ENCODE measurements around the gene BICDL1. TPM values are rescaled to one million over a fixed set of nuclear protein-coding genes. Genes with fewer than 3 reads are reported as not detected.
"Not testable (repeated sequence)": the region's sequence is repeated elsewhere in the genome, so short reads cannot be mapped to it uniquely, and the experiment has no call there.

BICDL1 gene
- total RNA-seq, 1 donor from 2014 or later: 0.30 TPM

DNA sequence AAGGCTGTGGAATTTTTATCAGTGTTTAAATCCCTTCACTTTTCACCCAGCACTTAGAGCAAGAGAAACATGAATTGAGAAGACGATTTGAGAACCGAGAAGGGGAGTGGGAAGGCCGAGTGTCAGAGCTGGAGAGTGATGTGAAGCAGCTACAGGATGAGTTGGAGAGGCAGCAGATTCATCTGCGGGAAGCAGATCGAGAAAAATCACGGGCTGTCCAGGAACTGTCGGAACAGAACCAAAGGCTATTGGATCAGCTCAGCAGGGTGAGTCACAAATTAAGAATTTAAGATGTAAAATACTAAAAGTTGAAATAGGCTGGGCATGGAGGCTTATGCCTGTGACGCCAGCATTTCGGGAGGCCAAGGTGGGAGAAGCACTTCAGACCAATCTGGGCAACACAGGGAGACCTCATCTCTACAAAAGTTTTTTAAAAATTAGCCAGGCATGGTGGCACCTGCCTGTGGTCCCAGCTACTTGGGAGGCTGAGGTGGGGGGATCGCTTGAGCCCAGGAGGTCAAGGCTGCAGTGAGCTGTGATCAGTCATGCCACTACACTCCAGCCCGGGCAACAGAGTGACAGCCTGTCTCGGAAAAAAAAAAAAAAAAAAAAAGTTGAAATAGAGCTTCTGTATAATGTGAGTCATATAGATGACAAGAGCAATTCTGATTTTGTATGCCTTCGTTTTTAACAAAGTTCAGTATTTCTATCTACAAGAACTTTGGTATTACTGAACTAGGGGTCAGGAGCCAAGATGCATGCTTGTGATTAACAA is 9.6 kb downstream of the BICDL1 start:
- intact Hi-C loops (cut with DNase I): no loop called here
- no peak for DNase-seq (ENCODE audit: low spot score)

DNA sequence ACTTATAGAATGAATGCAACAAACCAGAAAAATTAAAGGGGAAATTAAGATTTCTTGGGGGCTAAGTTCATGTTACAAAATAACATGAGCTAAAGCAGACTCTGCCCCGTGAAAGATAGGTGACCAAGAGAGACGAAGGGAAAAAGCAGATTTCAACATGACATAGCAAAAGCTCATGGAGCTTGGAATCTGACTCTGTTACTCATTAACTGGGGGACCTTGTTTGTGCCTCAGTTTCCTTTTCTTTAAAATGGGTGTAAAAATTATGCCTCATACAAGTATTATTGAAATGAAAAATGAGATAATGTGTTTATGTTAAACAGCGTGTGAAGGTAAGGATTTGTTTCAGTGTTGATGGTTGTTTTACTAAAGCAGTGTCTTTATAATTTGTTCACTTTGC is 11.5 kb downstream of the BICDL1 start:
- no peak for DNase-seq (ENCODE audit: low spot score)
- intact Hi-C loops (cut with DNase I): no loop called here

DNA sequence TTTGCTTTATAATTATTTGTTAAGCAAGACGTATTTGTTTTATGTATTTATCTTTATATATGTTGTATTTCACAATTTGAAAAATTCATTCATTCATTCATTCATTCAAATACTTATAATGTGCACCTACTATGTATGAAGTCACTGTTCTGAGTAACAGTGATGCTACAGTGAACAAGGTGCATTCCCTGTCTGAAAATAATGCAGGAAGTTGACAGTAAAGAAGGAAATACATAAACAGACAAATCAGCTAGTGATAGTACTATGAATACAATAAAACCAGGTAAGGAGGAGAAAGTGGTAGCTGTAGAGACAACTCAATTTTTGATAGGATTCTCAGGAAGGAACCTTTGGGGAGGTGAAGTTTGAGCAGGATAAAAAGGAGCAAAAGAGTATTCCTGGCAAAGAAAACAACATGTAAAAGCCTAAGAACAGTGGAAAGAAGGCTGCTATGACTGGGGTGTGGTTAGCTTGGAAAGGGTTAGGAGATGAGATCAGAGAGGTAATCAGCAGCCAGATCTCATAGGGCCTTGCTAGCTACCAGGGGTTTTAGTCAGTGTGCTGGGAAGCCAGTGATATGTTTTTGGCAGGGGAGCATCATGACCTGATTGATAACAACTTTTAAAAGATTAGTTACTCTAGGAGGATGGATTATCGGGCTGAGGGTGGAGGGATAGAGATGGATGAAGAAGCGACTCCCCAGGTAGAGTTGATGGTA is 17.4 kb downstream of the BICDL1 start:
- no peak for DNase-seq (ENCODE audit: low spot score)
- intact Hi-C loops (cut with DNase I): no loop called here

DNA sequence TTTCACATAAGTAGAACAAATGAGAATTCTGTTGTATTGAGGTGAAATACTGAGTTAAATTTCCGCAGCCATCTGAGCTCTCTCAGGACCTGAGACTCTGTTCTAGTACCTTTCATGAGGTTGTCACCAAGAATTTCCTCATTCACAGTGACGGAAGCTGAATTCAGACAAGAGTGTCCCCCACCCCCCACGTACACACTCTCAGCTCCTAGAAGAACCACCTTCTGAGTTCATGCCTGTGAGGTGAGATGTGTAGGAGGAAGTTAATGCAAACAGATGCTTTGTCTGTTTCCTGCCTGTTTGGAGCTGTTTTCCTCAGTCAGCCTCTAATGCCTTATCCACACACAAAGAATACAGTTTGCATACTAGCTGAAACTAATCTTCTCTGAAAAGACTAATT is 18.2 kb downstream of the BICDL1 start:
- DNase-seq (ENCODE audit: low spot score): no peak
- intact Hi-C loops (cut with DNase I): no loop called here

DNA sequence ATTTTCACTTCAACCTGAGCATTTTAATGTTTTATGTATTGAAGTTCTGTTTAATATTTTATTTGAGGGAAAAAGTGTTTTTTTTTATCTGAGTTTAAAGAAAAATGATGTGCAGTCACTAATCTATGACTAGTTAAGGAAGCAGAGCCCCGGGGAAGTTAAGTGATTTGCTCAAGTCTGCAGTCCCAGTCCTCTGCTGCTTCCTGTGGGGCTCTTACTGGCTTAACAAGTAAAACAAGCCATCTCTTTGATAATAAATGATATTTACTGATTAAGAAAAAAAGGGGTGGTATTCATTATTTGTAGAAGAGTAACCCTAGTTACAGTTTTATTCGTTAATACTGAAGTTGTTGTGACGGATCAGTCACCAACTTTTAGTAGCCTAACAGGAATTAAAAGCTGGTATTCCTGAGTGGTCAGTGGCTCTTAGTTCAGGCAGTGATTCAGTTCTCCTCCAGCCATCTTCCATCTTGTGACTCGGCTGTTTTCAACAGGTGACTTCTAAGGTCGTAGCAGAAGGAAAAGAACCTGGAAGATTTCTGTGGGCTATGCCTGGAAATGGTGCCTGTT is 21.7 kb downstream of the BICDL1 start:
- DNase-seq (ENCODE audit: low spot score): no peak
- intact Hi-C loops (cut with DNase I): no loop called here

DNA sequence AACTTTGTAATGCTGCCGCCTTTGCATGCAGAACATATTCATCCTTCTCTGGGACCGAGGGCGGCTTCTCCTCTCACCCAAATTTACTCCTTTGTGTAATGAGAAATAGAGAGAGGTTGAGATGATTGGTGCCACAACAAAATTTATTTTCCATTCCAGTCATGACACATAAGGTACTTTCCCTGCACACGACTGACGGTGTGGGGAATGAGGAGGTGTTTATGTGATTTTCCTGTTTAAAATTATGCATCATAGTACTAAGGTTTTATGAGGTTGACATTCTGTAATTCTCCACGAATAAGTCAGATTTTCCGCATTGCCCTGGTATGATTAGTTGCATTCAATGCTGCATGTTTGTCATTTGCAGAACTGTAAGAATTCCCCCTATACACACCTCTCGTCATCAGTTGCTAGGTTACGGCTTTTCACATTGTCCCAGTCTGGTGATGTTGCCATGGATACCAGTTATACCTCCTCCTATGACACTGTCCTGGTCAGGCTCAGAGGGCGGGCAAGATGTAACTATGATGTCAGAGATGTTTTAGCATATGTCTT is 23.1 kb downstream of the BICDL1 start:
- intact Hi-C loops (cut with DNase I): no loop called here

DNA sequence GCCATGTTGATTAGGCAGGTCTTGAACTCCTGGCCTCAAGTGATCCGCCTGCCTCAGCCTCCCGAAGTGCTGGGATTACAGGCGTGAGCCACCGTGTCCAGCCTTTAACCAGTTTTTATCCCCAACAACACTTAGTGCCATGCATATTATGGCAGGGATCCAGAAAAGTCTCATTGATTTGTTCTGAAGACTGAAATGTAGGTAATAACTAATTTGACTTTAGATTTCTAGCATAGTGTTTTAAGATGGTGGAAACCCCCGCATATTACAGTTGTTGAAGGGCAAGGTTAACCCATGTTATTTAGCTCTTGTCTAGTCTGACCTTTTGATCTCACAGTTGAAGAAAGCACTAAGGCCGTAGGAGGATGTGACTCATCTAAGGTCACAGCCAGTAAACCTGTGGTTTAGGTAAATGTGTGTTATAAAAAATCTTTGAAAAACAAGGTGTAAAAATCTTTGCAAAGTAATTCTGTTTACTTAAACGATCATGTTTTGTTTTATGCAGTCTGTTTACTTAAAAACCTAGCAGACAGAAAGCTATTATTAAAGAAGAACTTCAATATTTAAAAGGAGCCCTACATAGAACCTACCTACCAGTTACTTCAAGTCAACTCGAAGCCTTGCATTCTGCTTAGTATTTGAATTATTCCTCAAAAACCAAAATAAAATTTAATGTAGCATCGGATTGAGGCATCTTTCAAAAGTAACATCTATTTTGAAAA is 24.8 kb downstream of the BICDL1 start:
- intact Hi-C loops (cut with DNase I): no loop called here
- DNase-seq (ENCODE audit: low spot score): no peak

More for the DNA sequence above, 23.1 kb downstream of the BICDL1 start:
- DNase-seq (ENCODE audit: low spot score): no peak

DNA sequence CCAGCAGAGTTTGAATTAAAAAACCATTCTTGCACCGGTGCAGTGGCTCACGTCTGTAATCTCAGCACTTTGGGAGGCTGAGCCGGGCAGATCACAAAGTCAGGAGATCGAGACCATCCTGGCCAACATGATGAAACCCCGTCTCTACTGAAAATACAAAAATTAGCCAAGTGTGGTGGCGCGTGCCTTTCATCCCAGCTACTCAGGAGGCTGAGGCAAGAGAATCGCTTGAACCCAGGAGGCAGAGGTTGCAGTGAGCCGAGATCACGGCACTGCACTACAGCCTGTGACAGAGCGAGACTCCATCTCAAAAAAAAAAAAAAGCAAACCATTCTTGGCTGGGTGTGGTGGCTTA is 25.3 kb downstream of the BICDL1 start:
- intact Hi-C loops (cut with DNase I); DNase-seq (ENCODE audit: low spot score): not testable (repeated sequence)

DNA sequence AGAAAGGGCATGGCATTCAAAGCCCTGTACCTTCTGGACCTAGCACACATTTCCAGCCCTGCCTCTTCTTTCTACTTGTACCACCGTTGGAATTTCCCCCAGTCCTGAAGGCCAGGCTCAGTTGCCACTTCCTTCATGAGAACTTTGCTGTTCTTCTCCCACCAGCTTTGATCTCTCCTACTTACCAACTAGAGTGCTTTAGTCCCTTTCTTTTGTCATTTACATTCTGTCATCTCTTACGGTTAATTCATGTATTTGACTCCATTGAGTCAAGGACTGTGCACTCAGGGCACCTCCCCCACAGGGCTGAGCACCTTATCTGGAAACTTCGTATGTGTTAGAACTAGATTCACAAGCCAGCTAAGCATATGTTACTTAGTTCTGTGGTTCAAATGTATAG is 26.3 kb downstream of the BICDL1 start:
- intact Hi-C loops (cut with DNase I): no loop called here
- no peak for DNase-seq (ENCODE audit: low spot score)

DNA sequence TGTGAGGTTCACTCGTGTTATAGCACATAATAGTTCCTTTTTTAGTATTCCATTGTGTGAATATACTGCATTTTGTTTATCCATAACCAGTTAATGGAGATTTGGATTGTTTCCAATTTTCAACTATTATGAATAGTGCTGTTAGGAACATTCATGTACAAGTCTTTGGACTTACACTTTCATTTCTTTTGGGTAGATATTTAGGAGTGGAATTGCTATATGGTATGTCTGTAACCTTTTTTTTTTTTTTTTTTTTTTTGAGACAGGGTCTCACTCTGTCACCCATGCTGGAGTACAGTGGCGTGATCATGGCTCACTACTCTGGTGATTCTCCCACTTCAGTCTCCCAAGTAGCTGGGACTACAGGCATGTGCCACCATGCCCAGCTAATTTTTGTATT is 27.2 kb downstream of the BICDL1 start:
- DNase-seq (ENCODE audit: low spot score); intact Hi-C loops (cut with DNase I): not testable (repeated sequence)

DNA sequence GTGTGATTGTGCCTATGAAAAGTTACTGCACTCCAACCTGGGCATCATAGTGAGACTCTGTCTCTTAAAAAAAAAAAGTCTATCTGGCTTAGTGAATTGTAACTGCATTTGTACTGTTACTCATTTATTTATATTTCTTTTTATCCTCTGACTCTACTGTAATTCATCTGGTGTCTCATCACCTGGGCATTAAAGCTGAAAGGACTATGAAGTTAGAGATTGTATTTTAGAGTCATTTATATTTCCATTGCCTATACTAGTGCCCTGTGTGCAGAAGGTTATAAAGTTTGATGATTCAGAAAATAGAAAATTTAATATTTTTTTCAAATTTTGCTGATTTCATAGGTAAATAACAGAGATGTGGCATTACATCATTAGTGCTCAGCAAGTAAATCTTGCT is 30.2 kb downstream of the BICDL1 start:
- intact Hi-C loops (cut with DNase I): no loop called here
- no peak for DNase-seq (ENCODE audit: low spot score)

DNA sequence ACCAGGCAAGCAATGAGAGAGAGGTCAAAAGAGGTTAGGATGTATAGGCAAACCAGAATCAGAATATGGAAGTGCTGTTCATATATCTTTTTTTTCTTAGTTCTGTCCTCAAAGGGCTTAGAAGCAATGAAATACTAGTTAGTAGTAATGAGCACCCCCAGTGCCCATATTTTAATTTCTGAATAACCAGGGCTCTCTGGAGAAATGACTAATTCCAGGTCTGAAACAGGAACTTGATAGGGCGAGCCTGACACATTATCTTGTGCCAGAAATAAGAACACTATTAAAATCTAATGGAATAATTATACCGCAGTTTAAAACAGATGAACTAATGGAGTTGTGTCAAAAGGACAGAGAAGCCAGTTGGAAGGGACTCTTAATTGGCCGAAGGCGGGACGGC is 30.9 kb downstream of the BICDL1 start:
- DNase-seq (ENCODE audit: low spot score): no peak
- intact Hi-C loops (cut with DNase I): no loop called here

DNA sequence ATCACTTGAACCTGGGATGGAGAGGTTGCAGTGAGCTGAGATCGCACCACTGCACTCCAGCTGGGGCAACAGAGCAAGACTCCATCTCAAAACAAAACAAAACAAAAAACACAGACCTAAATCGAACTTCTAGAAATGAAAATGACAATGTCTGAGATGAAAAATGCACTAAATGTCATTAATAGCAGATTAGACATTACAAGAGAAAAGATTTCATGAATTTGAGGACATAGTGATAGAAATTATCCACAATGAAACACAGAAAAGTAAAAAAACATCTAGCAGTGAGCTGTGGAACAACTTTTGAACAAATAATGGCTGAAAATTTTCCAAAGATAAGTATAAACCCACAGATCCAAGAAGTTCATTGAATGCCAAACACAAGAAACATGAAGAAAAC is 35.2 kb downstream of the BICDL1 start:
- no peak for DNase-seq (ENCODE audit: low spot score)
- intact Hi-C loops (cut with DNase I): no loop called here

DNA sequence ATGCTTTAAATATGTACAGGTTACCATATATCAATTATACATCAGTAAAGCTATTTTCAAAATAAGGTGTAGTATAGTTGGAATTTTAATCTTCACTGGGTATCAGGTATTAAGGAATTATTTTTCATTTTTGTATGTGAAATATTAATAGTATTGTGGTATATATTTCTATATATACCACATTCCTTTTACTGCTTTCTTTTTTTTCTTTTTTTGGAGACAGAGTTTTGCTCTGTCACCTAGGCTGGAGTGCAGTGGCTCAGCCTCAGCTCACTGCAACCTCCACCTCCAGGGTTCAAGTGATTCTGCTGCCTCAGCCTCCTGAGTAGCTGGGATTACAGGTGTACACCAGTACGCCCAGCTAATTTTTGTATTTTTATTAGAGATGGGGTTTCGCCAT is 36.6 kb downstream of the BICDL1 start:
- no peak for DNase-seq (ENCODE audit: low spot score)
- intact Hi-C loops (cut with DNase I): no loop called here

DNA sequence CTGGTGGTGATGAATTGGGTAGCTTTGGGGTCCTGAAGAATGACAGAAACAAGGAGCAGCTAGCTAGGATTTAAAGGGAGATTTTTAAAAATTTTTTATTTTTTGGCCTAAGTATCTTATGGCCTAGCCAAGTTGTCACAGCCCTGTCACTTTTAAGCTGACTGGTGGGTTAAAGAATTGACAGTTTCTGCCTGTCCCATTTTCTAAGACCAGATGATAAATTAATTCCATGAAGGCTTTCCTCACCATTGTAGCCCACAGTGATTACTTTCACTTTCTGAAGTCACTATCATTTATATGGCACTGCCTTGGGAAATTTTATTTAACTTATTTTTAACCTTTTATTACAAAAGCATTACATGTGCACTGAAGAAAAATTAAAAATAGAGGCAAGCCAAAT is 43.2 kb downstream of the BICDL1 start:
- intact Hi-C loops (cut with DNase I): no loop called here
- no peak for DNase-seq (ENCODE audit: low spot score)

DNA sequence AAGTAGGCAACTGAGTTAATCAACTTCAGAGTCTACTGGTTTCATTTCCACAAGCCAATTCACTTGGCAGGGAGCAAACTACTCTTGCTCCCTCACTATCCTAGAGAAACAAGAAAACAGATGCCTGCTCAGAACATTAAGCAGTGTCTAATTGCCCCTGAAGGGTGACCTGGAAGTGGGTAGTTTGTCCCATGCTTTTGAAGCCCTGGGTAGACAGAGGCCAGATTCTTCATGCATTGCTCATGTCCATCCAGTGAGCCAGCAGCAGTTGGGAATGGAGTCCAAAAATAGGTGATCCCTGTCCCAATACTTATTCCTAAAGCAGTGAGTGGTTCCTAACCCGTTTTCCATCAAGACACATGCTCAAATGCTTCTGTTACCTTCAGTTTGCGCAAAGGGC is 48.8 kb downstream of the BICDL1 start:
- intact Hi-C loops (cut with DNase I): no loop called here
- DNase-seq (ENCODE audit: low spot score): no peak

DNA sequence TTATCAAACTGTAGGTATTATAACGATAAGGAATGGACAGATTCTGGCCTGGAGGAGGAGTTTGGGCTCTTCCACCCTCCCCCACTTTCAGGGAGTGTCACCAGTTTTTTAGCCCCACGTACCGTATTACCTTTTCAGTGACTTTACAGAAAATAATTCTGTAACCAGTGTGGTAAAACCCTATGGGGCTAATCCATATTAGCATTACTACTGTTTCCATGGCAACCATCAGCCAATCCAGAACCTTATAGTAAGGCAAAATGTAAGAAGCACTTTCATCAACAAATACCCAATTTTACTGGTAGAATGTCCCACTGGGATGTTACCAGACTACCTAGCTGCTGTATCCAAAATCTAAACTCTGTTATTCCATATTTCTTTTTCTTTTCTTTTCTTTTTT is 50.7 kb downstream of the BICDL1 start:
- DNase-seq (ENCODE audit: low spot score): no peak
- intact Hi-C loops (cut with DNase I): no loop called here

DNA sequence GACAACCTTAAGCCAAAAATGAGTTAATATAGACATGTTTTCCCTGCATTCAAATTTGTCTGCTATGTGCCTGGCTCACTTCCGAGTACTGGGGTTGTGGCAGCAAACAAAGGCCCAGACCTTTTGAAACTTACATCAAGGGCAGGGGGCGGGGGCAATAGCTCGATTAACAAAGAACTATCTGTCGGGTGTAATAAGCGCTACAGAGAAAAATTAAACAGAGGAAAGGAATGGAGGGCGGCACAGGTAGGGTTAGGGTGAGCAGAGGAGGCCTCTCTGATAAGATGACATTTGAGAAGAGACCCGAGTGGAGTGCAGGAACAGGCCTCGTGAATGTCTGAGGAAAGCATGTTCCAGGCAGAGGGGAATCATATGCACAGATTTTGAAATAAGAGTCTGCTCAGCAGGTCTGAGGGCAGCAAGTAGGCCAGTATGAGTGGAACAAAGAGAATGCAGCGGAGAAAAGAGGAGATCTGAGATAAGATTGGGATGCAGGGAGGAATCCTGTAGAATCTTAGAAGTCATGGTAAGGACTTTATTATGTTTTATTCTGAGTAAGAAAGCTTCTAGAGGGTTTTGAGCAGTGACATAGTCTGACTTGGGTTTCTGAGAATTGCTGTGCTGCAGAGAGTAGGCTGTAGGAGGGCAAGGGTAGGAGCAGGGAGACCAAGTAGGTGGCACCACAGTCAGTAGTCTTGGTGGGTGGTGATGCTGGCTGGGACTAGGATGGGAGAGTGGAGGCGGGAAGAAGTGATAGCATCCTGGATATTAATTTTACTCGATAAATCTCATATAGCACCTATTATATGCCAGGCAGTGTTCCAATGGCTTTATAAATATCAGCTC is 52.6 kb downstream of the BICDL1 start:
- intact Hi-C loops (cut with DNase I): no loop called here
- no peak for DNase-seq (ENCODE audit: low spot score)

DNA sequence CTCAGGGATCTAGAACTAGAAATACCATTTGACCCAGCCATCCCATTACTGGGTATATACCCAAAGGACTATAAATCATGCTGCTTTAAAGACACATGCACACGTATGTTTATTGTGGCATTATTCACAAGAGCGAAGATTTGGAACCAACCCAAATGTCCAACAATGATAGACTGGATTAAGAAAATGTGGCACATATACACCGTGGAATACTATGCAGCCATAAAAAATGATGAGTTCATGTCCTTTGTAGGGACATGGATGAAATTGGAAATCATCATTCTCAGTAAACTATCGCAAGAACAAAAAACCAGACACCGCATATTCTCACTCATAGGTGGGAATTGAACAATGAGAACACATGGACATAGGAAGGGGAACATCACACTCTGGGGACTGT is 56.3 kb downstream of the BICDL1 start:
- intact Hi-C loops (cut with DNase I); DNase-seq (ENCODE audit: low spot score): not testable (repeated sequence)

Data from cardiac septum (tissue), 1 donor.